GM18868 (cell line): ENCODE data around the gene IFI44L.

Source experiments
- ATAC-seq: cut with Tn5 transposase; IDR thresholded peaks from one replicate; pipeline ENCODE4 v1.9.1; 2021; ENCODE audit warnings: mild to moderate bottlenecking, moderate library complexity; ENCODE audit not compliant: unreplicated experiment

IFI44L gene

DNA sequence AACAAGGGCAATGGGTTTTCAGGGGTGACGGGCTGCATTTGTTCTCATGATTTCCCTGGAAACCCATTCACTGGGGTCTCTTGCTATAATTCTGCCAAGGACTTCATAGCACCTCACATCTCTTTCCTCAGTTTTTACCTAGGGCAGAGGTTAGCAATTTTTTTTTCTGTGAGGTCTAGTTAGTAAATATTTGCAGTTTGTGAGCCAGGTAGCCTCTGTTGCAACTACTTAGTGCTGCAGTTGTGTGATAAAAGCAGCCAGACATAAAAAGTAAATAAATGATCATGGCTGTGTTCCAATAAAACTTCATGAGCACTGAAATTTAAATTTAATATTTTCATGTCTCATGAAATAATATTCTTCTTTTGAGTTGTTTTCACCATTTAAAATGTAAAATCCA lies 67.1 kb downstream of the IFI44L start:
- no peak for ATAC-seq

DNA sequence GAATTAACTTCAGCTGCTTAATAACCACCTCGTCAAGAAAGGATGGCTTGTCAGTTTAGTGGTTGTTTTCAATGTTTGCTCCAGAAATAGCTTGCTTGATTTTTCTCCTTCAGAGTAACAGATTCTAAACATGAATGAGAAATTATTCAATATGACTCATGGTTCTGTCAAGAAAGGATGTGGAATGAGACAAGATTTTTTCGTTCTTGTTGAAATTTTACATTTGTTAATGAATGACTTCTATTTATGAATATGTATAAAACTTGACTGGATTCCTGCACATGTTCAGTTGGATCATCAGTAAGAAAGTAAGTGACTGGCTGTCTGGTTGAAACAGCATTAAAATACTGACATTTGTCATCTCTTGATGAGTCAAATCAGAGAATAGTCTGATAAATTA lies 67.7 kb downstream of the IFI44L start:
- no peak for ATAC-seq

DNA sequence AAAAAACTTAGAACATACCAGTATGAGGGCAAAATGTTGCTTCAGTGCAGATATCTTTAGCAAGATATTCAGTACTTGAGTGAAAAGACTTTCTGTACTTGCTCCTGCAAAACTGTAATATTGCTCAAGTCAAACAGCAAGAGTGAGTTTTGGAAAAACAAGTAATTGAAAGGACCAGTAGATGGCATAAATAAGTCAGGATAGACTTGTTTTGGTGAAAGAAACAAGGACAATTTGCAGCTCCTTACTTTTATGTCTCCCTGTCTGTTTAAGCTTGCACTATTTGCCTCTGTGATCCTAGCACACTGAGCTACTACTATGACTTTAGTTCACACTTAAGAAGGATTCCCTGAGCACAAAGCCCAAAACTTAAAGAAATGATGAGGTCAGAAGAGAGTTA lies 68.4 kb downstream of the IFI44L start:
- ATAC-seq, result no peak

DNA sequence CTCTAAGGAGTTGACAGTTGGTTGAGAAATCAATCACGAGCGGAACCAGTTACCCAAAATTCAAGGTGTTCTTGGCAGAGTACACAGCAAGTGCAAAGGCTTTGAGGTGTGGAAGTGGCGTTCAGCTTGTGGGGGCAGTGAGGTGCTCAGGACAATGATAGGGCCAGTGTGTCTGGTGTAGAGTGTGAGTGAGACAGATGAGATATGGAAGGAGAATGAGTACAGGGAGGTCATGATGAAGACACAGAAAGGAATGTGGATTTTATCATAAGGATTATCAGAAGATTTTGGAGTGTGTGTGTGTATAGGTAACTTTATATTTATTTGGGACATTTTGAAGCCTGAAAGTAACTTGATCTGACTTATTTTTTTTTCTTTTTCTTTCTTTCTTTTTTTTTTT lies 70.3 kb downstream of the IFI44L start:
- ATAC-seq, result no peak

DNA sequence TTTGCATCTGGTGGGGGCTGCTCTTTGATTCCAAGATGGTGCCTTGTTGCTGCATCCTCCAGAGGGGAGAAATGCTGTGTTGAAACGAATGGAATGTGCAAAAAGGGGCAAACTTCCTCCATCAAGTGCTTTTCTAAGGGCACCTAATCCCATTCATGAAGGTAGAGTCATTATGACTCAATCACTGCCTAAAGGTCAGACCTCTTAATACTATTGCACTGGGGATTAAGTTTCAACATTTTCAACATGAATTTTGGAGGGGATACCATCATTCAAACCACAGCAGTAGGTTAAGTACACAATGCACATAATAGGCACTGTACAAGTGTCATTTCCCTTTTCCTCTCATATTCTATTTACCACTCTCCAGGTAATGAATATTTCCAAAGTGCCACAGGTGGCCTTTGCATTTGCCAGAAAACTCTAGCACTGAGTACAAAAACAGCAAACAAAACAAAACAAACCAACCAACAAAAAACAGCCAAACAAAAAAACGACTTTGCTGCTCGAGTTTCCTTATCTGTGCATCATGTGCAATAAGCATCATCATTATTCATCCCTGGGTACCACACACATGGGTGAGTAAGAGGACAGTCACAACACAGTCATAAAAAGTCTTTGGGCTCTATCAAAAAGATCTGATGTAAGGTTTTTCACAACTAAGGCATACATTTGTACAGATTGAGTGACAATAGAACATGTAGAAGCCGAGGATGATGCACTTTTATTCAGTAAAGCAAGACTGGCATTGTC lies 71.9 kb downstream of the IFI44L start:
- ATAC-seq, result no peak
